Activated B cell treated with CpG ODN at 0.5 μM for 24 hours (primary cell): ENCODE results near the gene RPL35. TPM values are rescaled to one million over a fixed set of nuclear protein-coding genes. Genes with fewer than 3 reads are reported as not detected.

Source experiments
- ATAC-seq: fragments of 200-7000 bp; cut with Tn5 transposase; one replicate; pipeline ENCODE4 v1.10.0; 2021; ENCODE audit warnings: low read depth, mild to moderate bottlenecking, moderate library complexity
- CTCF ChIA-PET: fragments of 350-600 bp; sonication (Branson Sonifier 250); formaldehyde crosslinking; loops from one replicate; lab custom pipeline; 2021; ENCODE audit warnings: antibody characterized with exemption; lab: Charles Lee
- POLR2A ChIA-PET: fragments of 350-600 bp; sonication (Branson Sonifier 250); formaldehyde crosslinking; loops from one replicate; lab custom pipeline; 2021; ENCODE audit warnings: antibody characterized with exemption; lab: Charles Lee
- DNase-seq: peaks from one replicate; pipeline ENCODE4 v3.0.0; 2022
- H3K27ac Mint-ChIP-seq: one replicate; pipeline ENCODE4 v1.8.0; 2020; ENCODE audit warnings: mixed read lengths
- H3K27me3 Mint-ChIP-seq: one replicate; pipeline ENCODE4 v1.8.0; 2021; ENCODE audit warnings: mixed read lengths
- H3K36me3 Mint-ChIP-seq: one replicate; pipeline ENCODE4 v1.8.0; 2021; ENCODE audit warnings: low read depth, mixed read lengths
- H3K4me1 Mint-ChIP-seq: one replicate; pipeline ENCODE4 v1.8.0; 2021; ENCODE audit warnings: mixed read lengths
- H3K4me3 Mint-ChIP-seq: one replicate; pipeline ENCODE4 v1.8.0; 2020; ENCODE audit warnings: mild to moderate bottlenecking, mixed read lengths
- H3K9me3 Mint-ChIP-seq: one replicate; pipeline ENCODE4 v1.8.0; 2020; ENCODE audit warnings: mixed read lengths
- intact Hi-C: fragments of 100-400 bp; cut with micrococcal nuclease; formaldehyde crosslinking; loops from one replicate; pipeline ENCODE4 v1.15.1; 2024
- total RNA-seq: library from RNA; stranded (reverse); gene quantifications from 2 replicates; pipeline ENCODE4 v1.2.3, GENCODE V29; 2022
- TF ChIP-seq, protein P1 (sequence below): fragments of 200-600 bp; IDR thresholded peaks from one replicate; pipeline ENCODE4 v1.8.0; 2022; ENCODE audit warnings: antibody characterized with exemption, mild to moderate bottlenecking

The RPL35 gene
- total RNA-seq, 1 donor from 2014 or later = 2,037 TPM

DNA sequence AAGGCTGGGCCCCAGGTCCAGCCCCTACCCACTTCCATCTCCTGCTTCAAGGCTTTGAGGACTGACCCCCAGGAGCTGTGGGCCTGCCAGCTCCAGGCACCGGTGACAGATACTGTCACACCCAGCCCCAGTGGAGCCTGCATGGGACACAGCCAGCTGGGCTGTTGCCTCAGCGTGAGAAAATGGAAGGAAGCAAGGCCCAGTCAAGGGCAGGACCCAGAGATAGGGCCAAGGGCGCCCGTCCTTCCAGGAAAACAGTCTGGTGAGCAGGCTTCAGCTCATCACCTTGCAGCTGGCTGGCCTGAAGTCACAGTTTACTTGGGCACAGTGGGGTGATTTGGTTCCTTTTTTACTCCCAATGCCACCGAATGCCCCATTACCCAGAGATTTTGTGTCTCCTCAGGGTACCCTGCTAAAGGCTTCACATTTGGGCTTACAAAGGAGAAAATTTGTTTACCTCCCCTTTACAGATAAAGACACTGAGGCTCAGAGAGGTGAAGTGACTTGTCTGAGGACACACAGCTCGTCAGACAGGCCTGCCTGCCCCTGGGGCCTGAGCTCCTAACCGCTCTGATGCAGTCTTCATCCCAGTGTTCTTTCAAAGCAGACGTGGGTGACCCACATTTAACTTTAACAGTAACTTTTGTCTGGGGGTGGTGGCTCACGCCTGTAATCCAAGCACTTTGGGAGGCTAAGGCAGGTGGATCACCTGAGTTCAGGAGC, 30.0 kb downstream of the RPL35 start:
- no peaks in the 10 kb centered on the region for H3K9me3 Mint-ChIP-seq
- H3K4me1 Mint-ChIP-seq = no peaks in the 10 kb centered on the region
- H3K27ac Mint-ChIP-seq = no peak overlapping the region
- CTCF ChIA-PET = interaction anchor here (1.7 kb wide), 1 partner anchor 57 kb away, joined by 4 read pairs; no protein-coding TSS in a partner anchor
- intact Hi-C loops = no loop called here
- H3K36me3 Mint-ChIP-seq = no peaks in the 10 kb centered on the region
- peaks cover 4% of the 10 kb centered on the region for H3K27me3 Mint-ChIP-seq
- TF ChIP-seq, protein P1, sequence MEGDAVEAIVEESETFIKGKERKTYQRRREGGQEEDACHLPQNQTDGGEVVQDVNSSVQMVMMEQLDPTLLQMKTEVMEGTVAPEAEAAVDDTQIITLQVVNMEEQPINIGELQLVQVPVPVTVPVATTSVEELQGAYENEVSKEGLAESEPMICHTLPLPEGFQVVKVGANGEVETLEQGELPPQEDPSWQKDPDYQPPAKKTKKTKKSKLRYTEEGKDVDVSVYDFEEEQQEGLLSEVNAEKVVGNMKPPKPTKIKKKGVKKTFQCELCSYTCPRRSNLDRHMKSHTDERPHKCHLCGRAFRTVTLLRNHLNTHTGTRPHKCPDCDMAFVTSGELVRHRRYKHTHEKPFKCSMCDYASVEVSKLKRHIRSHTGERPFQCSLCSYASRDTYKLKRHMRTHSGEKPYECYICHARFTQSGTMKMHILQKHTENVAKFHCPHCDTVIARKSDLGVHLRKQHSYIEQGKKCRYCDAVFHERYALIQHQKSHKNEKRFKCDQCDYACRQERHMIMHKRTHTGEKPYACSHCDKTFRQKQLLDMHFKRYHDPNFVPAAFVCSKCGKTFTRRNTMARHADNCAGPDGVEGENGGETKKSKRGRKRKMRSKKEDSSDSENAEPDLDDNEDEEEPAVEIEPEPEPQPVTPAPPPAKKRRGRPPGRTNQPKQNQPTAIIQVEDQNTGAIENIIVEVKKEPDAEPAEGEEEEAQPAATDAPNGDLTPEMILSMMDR = no peak
- POLR2A ChIA-PET = no interaction called here
- ATAC-seq = no peak
- no peak for DNase-seq
- H3K4me3 Mint-ChIP-seq = no peak overlapping the region

DNA sequence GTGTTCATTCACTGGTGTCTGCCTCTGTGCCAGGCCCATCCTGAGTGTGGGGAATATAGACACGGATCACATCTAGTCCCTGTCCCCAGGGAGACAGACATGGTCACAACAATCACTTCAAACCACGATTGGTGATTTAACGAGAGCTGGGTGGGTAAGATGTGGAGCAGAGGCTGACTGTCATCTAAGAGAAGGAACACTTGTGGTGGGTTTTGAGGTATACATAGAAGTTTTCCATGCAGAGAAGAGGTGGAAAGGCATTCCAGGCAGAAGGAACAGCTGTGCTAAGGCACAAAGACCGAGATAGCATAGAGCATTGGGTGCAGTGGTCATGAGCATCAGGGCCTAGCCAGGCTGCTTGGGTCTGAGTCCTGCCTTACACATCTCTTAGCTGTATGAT, 31.2 kb downstream of the RPL35 start:
- Mint-ChIP-seq H3K4me1 (no peaks in the 10 kb centered on the region), H3K27ac (no peak overlapping the region), H3K36me3 (no peaks in the 10 kb centered on the region), H3K4me3 (no peak overlapping the region), H3K27me3 (peaks cover 2% of the 10 kb centered on the region), H3K9me3 (peaks cover 3% of the 10 kb centered on the region)
- intact Hi-C loops = no loop called here
- ChIA-PET CTCF (no interaction called here), POLR2A (no interaction called here)
- no peak for ATAC-seq
- TF ChIP-seq, protein P1 = no peak
- no peak for DNase-seq

DNA sequence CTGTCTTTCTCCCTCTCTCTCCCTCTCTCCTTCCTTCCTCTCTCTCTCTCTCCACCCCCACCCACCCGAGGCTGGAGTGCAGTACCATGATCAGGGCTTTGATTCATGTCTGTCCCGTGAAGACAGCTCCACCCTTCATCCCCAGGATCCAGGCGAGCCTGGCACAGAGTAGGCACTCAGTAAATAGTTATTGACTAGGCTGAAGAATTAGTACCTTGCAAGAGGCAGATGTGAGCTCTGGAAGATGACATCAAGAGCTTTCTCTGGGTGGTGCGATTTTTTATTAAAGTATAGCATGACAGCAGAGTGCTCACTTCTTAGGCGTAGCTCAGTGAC, 32.5 kb downstream of the RPL35 start:
- H3K36me3 Mint-ChIP-seq = no peaks in the 10 kb centered on the region
- no peaks in the 10 kb centered on the region for H3K27me3 Mint-ChIP-seq
- TF ChIP-seq, protein P1 = no peak
- no peak overlapping the region for H3K4me3 Mint-ChIP-seq
- DNase-seq (no peak), ATAC-seq (no peak)
- H3K4me1 Mint-ChIP-seq = no peaks in the 10 kb centered on the region
- peaks cover 3% of the 10 kb centered on the region for H3K9me3 Mint-ChIP-seq
- CTCF ChIA-PET = no interaction called here
- POLR2A ChIA-PET = interaction anchor here (0.8 kb wide), 1 partner anchor 16 kb away, joined by 3 read pairs; no protein-coding TSS in a partner anchor
- H3K27ac Mint-ChIP-seq = no peak overlapping the region
- intact Hi-C loops = no loop called here

DNA sequence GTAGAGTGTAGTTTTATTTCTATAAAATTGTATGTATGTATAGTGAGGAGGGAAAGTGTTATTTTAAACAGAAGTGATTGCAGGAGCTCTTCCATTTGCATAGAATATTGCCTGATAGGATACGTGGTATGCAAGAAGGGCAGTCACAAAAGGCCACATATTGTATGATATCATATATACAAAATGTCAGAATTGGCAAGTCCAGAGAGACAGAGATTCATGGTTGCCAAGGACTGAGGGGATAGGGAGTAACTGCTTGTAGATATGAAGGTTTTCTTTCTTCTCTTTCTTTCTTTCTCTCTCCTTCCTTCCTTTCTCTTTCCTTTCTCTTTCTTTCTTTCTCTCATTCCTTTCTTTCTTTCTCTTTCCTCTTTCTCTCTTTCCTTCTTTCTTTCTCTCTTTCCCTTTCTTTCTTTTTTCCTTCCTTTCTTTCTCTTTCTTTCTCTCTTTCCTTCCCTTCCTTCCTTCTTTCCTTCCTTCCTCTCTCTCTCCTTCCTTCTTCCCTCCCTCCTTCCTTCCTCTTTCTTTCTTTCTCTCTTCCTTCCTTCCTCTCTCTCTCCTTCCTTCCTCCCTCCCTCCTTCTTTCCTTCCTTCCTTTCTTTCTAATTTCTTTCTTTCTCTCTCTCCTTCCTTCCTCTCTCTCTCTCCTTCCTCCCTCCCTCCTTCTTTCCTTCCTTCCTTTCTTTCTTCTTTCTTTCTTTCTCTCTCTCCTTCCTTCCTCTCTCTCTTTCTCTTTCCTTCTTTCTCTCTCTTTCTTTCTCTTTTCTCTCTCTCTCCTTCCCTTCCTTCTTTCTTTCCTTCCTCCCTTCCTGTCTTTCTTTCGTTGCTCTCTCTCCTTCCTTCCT, 33.0 kb downstream of the RPL35 start:
- Mint-ChIP-seq H3K4me3 (no peak overlapping the region), H3K36me3 (no peaks in the 10 kb centered on the region), H3K27me3 (no peaks in the 10 kb centered on the region), H3K27ac (no peak overlapping the region), H3K9me3 (peaks cover 3% of the 10 kb centered on the region), H3K4me1 (no peaks in the 10 kb centered on the region)
- ChIA-PET POLR2A (no interaction called here), CTCF (no interaction called here)
- DNase-seq (no peak), ATAC-seq (no peak)
- TF ChIP-seq, protein P1 = no peak
- intact Hi-C loops = no loop called here
